ENCODE measurements around the gene SIAH3. TPM values are rescaled to one million over a fixed set of nuclear protein-coding genes. Genes with fewer than 3 reads are reported as not detected.
"Not testable (repeated sequence)": the region's sequence is repeated elsewhere in the genome, so short reads cannot be mapped to it uniquely, and the experiment has no call there.

SIAH3 gene
- polyA plus RNA-seq, 1 donor from 2014 or later = not detected

DNA sequence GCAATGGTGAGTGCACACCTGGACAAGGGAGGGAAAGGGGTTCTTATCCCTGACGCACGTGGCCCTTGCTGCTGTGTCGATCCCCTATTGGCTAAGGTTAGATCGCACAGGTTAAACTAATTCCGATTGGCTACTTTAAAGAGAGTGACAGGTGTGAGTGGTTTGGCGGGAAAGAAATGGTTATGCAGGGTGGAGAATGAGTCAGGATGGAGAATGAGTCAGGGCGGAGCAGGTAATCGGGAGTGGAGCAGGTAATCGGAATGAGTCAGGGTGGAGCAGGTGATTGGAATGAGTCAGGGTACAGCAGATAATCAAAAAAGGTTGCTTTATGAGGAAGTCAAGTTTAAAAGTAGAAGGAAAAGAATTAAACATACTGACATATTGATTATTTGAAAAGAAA is 24.4 kb upstream of the SIAH3 start:
- H3K4me3 Mint-ChIP-seq = no peak overlapping the region
- no peak overlapping the region for H3K27ac Mint-ChIP-seq
- H3K9me3 Mint-ChIP-seq = peaks cover 0 to 2% (median 0%) of the 10 kb centered on the region in 3 donors
- peaks cover 2% of the 10 kb centered on the region for H3K36me3 Mint-ChIP-seq
- no peaks in the 10 kb centered on the region for H3K4me1 Mint-ChIP-seq
- peaks cover 5% of the 10 kb centered on the region for H3K27me3 Mint-ChIP-seq

DNA sequence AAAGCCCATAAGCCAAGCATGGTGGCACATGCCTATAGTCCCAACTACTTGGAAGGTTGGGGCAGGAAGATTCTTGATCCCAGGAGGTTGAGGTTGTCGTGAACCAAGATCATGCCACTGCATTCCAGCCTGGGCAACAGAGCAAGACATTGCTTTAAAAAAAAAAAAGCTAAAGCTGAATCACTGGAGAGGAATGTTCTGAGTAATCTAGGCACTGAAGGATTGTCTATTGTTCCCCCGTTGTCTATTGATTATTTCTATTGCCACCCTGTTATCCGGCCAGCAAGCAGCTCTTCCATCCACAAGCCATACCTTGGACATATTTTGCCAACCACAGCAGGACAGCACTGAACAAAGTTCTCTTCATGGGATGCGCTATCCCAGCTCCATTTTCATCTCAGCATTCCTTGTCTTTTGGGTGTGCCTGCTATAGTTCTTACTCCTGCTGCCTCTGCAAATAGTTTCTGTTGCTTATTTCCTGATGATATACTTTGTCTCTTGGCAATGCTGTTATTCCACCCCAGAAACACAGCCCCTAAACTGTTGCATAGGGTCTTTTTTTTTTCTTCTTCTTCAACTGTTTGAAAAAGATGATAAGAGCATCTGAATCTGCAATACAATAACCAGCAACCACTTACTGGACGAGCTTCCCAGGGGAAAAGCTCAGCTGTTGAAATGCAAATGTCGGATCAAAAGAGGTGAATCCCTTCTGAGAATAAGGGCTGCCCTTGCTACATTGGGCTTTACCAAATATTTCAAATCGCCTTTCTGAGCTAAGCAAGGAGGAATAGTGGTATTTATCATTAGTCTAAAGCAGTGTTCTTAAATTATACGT is 22.2 kb upstream of the SIAH3 start:
- no peak overlapping the region for H3K4me3 Mint-ChIP-seq
- no peak overlapping the region for H3K27ac Mint-ChIP-seq
- H3K4me1 Mint-ChIP-seq = no peaks in the 10 kb centered on the region
- H3K27me3 Mint-ChIP-seq = no peaks in the 10 kb centered on the region
- H3K9me3 Mint-ChIP-seq = peaks cover 0 to 2% (median 0%) of the 10 kb centered on the region in 3 donors
- H3K36me3 Mint-ChIP-seq = no peaks in the 10 kb centered on the region

GRCh38 chr13:45872566-45872965 is 21.0 kb upstream of the SIAH3 start:
- peaks cover 0 to 2% (median 0%) of the 10 kb centered on the region in 3 donors for H3K9me3 Mint-ChIP-seq
- H3K4me1 Mint-ChIP-seq = no peaks in the 10 kb centered on the region
- H3K36me3 Mint-ChIP-seq = no peaks in the 10 kb centered on the region
- no peak overlapping the region for H3K27ac Mint-ChIP-seq
- no peaks in the 10 kb centered on the region for H3K27me3 Mint-ChIP-seq
- H3K4me3 Mint-ChIP-seq = no peak overlapping the region

DNA sequence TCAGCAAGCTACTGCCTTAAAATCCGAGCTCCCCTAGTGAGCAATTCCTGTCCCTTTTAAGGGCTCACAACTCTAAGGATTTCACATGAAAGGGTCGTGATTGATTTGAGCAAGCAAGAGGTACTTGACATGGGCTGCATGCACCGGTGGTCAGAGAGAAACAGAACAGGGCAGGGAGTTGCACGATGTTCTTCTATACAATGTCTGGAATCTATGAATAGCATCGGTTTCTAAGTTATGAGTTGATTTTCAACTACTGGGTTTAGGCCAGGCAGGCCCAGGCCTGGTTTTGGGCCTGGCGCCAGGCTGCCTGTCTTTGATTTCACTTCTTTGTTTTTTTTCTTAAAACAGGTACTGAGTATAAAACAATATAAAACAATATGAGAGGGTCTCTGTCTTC is 19.6 kb upstream of the SIAH3 start:
- H3K4me1 Mint-ChIP-seq, H3K27me3 Mint-ChIP-seq, H3K36me3 Mint-ChIP-seq, H3K9me3 Mint-ChIP-seq, H3K27ac Mint-ChIP-seq, H3K4me3 Mint-ChIP-seq: not testable (repeated sequence)

GRCh38 chr13:45870232-45870631 is 18.7 kb upstream of the SIAH3 start:
- Mint-ChIP-seq H3K9me3 (peaks cover 0 to 2% (median 0%) of the 10 kb centered on the region in 3 donors), H3K27ac (no peak overlapping the region), H3K36me3 (no peaks in the 10 kb centered on the region), H3K27me3 (no peaks in the 10 kb centered on the region), H3K4me3 (no peak overlapping the region), H3K4me1 (no peaks in the 10 kb centered on the region)

DNA sequence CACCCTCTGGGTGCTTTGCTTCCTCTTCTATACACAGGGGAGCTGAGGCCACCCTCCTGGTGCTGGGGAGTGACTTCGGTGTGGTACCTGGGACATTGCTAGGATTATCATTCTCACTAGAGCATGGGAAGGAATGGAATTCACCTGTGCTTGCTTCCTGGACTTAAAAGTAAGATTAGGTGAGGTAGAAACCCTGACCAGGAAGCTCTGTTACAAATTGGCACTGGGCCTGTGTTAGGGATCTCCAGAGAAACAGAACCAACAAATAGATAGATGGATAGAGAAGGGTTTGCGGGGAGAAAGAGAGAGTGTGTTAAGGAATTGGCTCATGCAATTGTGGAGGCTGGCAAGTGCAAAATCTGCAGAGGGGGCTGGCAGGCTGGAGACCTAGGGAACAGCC is 13.9 kb upstream of the SIAH3 start:
- Mint-ChIP-seq H3K27ac (no peak overlapping the region), H3K4me3 (no peak overlapping the region), H3K27me3 (peaks cover 7% of the 10 kb centered on the region), H3K36me3 (peaks cover 3% of the 10 kb centered on the region), H3K4me1 (no peaks in the 10 kb centered on the region), H3K9me3 (peaks cover 0 to 5% (median 0%) of the 10 kb centered on the region in 3 donors)

GRCh38 chr13:45863709-45864590 is 12.4 kb upstream of the SIAH3 start:
- Mint-ChIP-seq H3K4me3 (no peak overlapping the region), H3K36me3 (peaks cover 5% of the 10 kb centered on the region), H3K4me1 (no peaks in the 10 kb centered on the region), H3K27me3 (peaks cover 7% of the 10 kb centered on the region), H3K9me3 (peaks cover 0 to 5% (median 0%) of the 10 kb centered on the region in 3 donors), H3K27ac (peak overlapping the region in 1 of 3 donors; percentile 36)

DNA sequence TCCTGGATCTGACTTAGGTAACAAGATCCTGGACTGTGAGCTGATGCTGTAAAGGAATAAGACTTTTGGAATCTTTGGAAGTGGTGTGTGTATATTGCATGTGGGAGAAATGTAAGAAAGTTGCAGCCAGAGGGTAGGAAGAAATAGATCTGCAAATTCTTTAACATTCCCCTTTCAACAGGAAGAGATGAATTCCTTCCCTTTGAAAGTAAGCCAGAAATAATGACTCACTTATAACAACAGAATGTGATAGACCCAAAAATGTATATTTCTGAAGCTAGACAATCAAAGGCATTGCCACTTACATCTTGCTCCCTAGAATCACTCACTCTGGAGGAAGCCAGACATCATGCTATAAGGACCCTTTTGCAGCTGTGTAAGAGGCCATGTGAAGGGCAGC is 9.8 kb upstream of the SIAH3 start:
- Mint-ChIP-seq H3K27me3 (peaks cover 12% of the 10 kb centered on the region), H3K4me3 (no peak overlapping the region), H3K4me1 (no peaks in the 10 kb centered on the region), H3K36me3 (peaks cover 5% of the 10 kb centered on the region), H3K27ac (no peak overlapping the region), H3K9me3 (peaks cover 0 to 3% (median 0%) of the 10 kb centered on the region in 3 donors)

- Mint-ChIP-seq H3K27me3 (peaks cover 12% of the 10 kb centered on the region), H3K36me3 (peaks cover 5% of the 10 kb centered on the region), H3K4me1 (no peaks in the 10 kb centered on the region), H3K4me3 (no peak overlapping the region), H3K27ac (no peak overlapping the region), H3K9me3 (peaks cover 0 to 4% (median 3%) of the 10 kb centered on the region in 3 donors)
Measured at GRCh38 chr13:45860240-45860639, 8.7 kb upstream of the SIAH3 start.

- H3K4me1 Mint-ChIP-seq = no peaks in the 10 kb centered on the region
- H3K4me3 Mint-ChIP-seq = no peak overlapping the region
- H3K27me3 Mint-ChIP-seq = peaks cover 14% of the 10 kb centered on the region
- H3K9me3 Mint-ChIP-seq = peaks cover 0 to 4% (median 3%) of the 10 kb centered on the region in 3 donors
- H3K27ac Mint-ChIP-seq = no peak overlapping the region
- peaks cover 5% of the 10 kb centered on the region for H3K36me3 Mint-ChIP-seq
Measured at GRCh38 chr13:45859705-45860104, 8.2 kb upstream of the SIAH3 start.

GRCh38 chr13:45852494-45852893 is 941 bp upstream of the SIAH3 start:
- Mint-ChIP-seq H3K9me3 (peaks cover 0 to 8% (median 4%) of the 10 kb centered on the region in 3 donors), H3K27me3 (peaks cover 52% of the 10 kb centered on the region), H3K27ac (no peak overlapping the region), H3K4me3 (no peak overlapping the region), H3K36me3 (peaks cover 3% of the 10 kb centered on the region), H3K4me1 (peaks cover 8 to 15% (median 12%) of the 10 kb centered on the region in 3 donors)

- no peak overlapping the region for H3K27ac Mint-ChIP-seq
- peaks cover 3% of the 10 kb centered on the region for H3K36me3 Mint-ChIP-seq
- peaks cover 8 to 17% (median 12%) of the 10 kb centered on the region in 3 donors for H3K4me1 Mint-ChIP-seq
- H3K4me3 Mint-ChIP-seq = peak overlapping the region in 1 of 4 donors; percentile 34
- H3K27me3 Mint-ChIP-seq = peaks cover 57% of the 10 kb centered on the region
- H3K9me3 Mint-ChIP-seq = peaks cover 0 to 8% (median 4%) of the 10 kb centered on the region in 3 donors
Measured at GRCh38 chr13:45851956-45852355, 403 bp upstream of the SIAH3 start.

- peaks cover 8 to 17% (median 12%) of the 10 kb centered on the region in 3 donors for H3K4me1 Mint-ChIP-seq
- peak overlapping the region in 1 of 4 donors; percentile 43 for H3K4me3 Mint-ChIP-seq
- H3K9me3 Mint-ChIP-seq = peaks cover 0 to 5% (median 4%) of the 10 kb centered on the region in 3 donors
- peaks cover 57% of the 10 kb centered on the region for H3K27me3 Mint-ChIP-seq
- no peak overlapping the region for H3K27ac Mint-ChIP-seq
- H3K36me3 Mint-ChIP-seq = peaks cover 3% of the 10 kb centered on the region
Measured at GRCh38 chr13:45850027-45850613, 1.4 kb downstream of the SIAH3 start.

DNA sequence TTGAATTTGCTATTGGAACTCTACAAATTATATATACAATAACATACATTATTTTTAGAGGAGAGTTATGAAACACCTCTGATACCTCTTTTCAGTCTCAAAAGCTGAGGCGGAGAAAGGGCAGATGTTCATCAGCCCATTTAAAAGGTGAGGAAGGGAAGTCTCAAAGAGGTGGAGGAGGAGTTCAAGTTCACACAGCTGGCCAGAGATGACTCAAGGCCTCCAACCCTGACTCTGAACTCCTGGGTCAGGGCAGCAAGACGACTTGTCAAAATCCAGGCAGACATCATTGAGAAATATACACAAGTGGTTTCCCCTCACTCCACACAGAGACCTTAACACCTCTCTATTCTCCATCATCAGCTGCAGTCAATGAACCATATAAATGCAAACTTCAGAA is 2.1 kb downstream of the SIAH3 start:
- H3K27me3 Mint-ChIP-seq = peaks cover 56% of the 10 kb centered on the region
- no peak overlapping the region for H3K27ac Mint-ChIP-seq
- no peak overlapping the region for H3K4me3 Mint-ChIP-seq
- peaks cover 3% of the 10 kb centered on the region for H3K36me3 Mint-ChIP-seq
- H3K9me3 Mint-ChIP-seq = peaks cover 0 to 5% (median 4%) of the 10 kb centered on the region in 3 donors
- H3K4me1 Mint-ChIP-seq = peaks cover 8 to 17% (median 12%) of the 10 kb centered on the region in 3 donors

Data from IgD-negative memory B cell (primary cell).